K562 (cell line): ENCODE measurements around the gene TENT5A. TPM values are rescaled to one million over a fixed set of nuclear protein-coding genes. Genes with fewer than 3 reads are reported as not detected.

Experiments
- ATAC-seq: fragments of 200-7000 bp; cut with Tn5 transposase; 3 replicates; pipeline ENCODE4 v1.9.1; 2020; ENCODE audit warnings: moderate library complexity
- BruUV-seq: library from RNA; stranded (reverse); fragments of 400-500 nt; replicated peaks from 2 replicates; lab custom pipeline; 2021; lab: Mats Ljungman, UMichigan
- CTCF ChIA-PET: fragments of 300-600 bp; formaldehyde crosslinking; extraction: SDS; loops from one replicate; lab custom pipeline; 2021; ENCODE audit warnings: low intra/inter-chr PET ratio; lab: Yijun Ruan, JAX
- POLR2A ChIA-PET: fragments of 300-600, 350-650 bp; sonication (Branson Sonifier 250); formaldehyde crosslinking; extraction: SDS; loops from one replicate; lab custom pipeline; 2021; ENCODE audit warnings: antibody characterized with exemption, inconsistent platforms; lab: Yijun Ruan, JAX
- DNase-seq, 4 experiments: peaks; one replicate each; pipeline versions ENCODE4 v3.0.0 to v3.0.0-alpha.2; 2011 to 2018; ENCODE audit warnings: low spot score in 3 of 4, mixed read lengths in 3 of 4; ENCODE audit errors: extremely low read depth in 1 of 4
- FAIRE-seq: peaks from 2 replicates; lab custom pipeline; 2011; peaks lifted over from hg19 to GRCh38; lab: Jason Lieb, UNC
- H2AFZ ChIP-seq: 2 replicates; pipeline ENCODE4 v1.6.0; 2011; ENCODE audit warnings: low read depth, low read length, control low read depth, inconsistent platforms
- H3K27ac ChIP-seq: fragments of 200-600 bp; 3 replicates; pipeline ENCODE4 v1.8.0; 2011; ENCODE audit warnings: low read depth, mild to moderate bottlenecking, control low read depth, inconsistent platforms, low read length, moderate library complexity, mixed read lengths; ENCODE audit errors: extremely low read depth
- H3K27me3 ChIP-seq, 2 experiments: fragments of 300-600 bp in 1 of 2; 2 replicates in 1 of 2; 3 replicates in 1 of 2; pipeline versions ENCODE4 v1.6.0 to v1.8.0; 2011; ENCODE audit warnings: inconsistent platforms in 2 of 2, low read length in 2 of 2, mild to moderate bottlenecking in 1 of 2, mixed read lengths in 1 of 2, moderate library complexity in 1 of 2; ENCODE audit not compliant: control insufficient read depth in 2 of 2, insufficient read depth in 2 of 2
- H3K36me3 ChIP-seq: fragments of 300-600 bp; 3 replicates; pipeline ENCODE4 v1.8.0; 2011; ENCODE audit warnings: mild to moderate bottlenecking, low read length, inconsistent platforms; ENCODE audit not compliant: control insufficient read depth, insufficient read depth
- H3K4me1 ChIP-seq, 2 experiments: fragments of 200-600 bp in 1 of 2; replicated peaks in 1 of 2; 2 replicates in 1 of 2; 3 replicates in 1 of 2; pipeline versions ENCODE4 v1.5.1 to v1.8.0; 2011; ENCODE audit warnings: inconsistent platforms in 2 of 2, low read length in 2 of 2, mild to moderate bottlenecking in 1 of 2, mixed read lengths in 1 of 2, moderate library complexity in 1 of 2; ENCODE audit not compliant: control insufficient read depth in 2 of 2, insufficient read depth in 2 of 2
- H3K4me2 ChIP-seq: 2 replicates; pipeline ENCODE4 v1.6.1; 2011; ENCODE audit warnings: low read length, control low read depth, inconsistent platforms, mixed read lengths; ENCODE audit not compliant: insufficient read depth
- H3K4me3 ChIP-seq: fragments of 200-600 bp; sonication (generic), shearing (Covaris generic); 2 replicates; pipeline ENCODE4 v1.5.1; 2016; ENCODE audit warnings: control low read depth, inconsistent platforms
- H3K79me2 ChIP-seq: fragments of 200-600 bp; 3 replicates; pipeline ENCODE4 v1.8.0; 2011; ENCODE audit warnings: low read length, inconsistent platforms; ENCODE audit not compliant: control insufficient read depth, insufficient read depth
- H3K9ac ChIP-seq, 2 experiments: 2 replicates each; pipeline versions ENCODE4 v1.6.0 to v1.6.1; 2011; ENCODE audit warnings: low read depth in 2 of 2, low read length in 2 of 2, control low read depth in 1 of 2, inconsistent platforms in 1 of 2, mild to moderate bottlenecking in 1 of 2, mixed read lengths in 1 of 2; ENCODE audit not compliant: insufficient read depth in 1 of 2
- H3K9me1 ChIP-seq: one replicate; pipeline ENCODE4 v1.6.0; 2011; ENCODE audit warnings: inconsistent platforms, mild to moderate bottlenecking, low read length, moderate library complexity; ENCODE audit not compliant: control insufficient read depth, insufficient read depth
- H3K9me3 ChIP-seq: replicated peaks from 2 replicates; pipeline ENCODE4 v1.5.1; 2011; ENCODE audit warnings: low read depth, low read length, inconsistent platforms; ENCODE audit not compliant: control insufficient read depth, insufficient read depth
- H4K20me1 ChIP-seq: replicated peaks from 2 replicates; pipeline ENCODE4 v1.6.1; 2011; ENCODE audit warnings: low read length, inconsistent platforms, mixed read lengths; ENCODE audit not compliant: control insufficient read depth, insufficient read depth
- ADNP ChIP-seq: fragments of 200-800 bp; sonication (Bioruptor generic); IDR thresholded peaks from 2 replicates; pipeline ENCODE4 v1.6.1; 2016; ENCODE audit warnings: missing genetic modification characterization, missing compliant biosample characterization
- ARNT ChIP-seq, 2 experiments: fragments of 450-650 bp; IDR thresholded peaks; 2 replicates each; pipeline ENCODE4 v1.6.1; 2016; ENCODE audit warnings: mild to moderate bottlenecking in 1 of 2
- DDX20 ChIP-seq: fragments of 450-650 bp; IDR thresholded peaks from 2 replicates; pipeline ENCODE4 v1.6.1; 2016; ENCODE audit warnings: missing genetic modification characterization, low read depth, mild to moderate bottlenecking, missing compliant biosample characterization, moderate library complexity
- FOS ChIP-seq: IDR thresholded peaks from 3 replicates; pipeline ENCODE4 v1.6.1; 2011; ENCODE audit not compliant: insufficient read length; ENCODE audit errors: extremely low read depth
- MEF2A ChIP-seq: IDR thresholded peaks from 2 replicates; pipeline ENCODE4 v1.6.1; 2011; ENCODE audit warnings: low read depth, mild to moderate bottlenecking, low read length, moderate library complexity; ENCODE audit not compliant: control insufficient read depth
- RBM34 ChIP-seq: fragments of 200-400 bp; formaldehyde crosslinking; IDR thresholded peaks from 2 replicates; pipeline ENCODE4 v1.6.1; 2018; ENCODE audit warnings: low read length, borderline replicate concordance; ENCODE audit not compliant: insufficient read depth
- SMAD2 ChIP-seq: fragments of 150-350 bp; IDR thresholded peaks from 2 replicates; pipeline ENCODE4 v1.6.1; 2014; ENCODE audit warnings: low read depth, mild to moderate bottlenecking, low read length
- ZFP36 ChIP-seq: fragments of 150-350 bp; IDR thresholded peaks from 2 replicates; pipeline ENCODE4 v1.6.1; 2018; ENCODE audit warnings: low read length, low read depth; ENCODE audit not compliant: partially characterized antibody
- ZNF217 ChIP-seq: sonication (generic); formaldehyde crosslinking; IDR thresholded peaks from 2 replicates; pipeline ENCODE4 v1.8.0; 2022; ENCODE audit warnings: mild to moderate bottlenecking, missing genetic modification reagents
- ZNF239 ChIP-seq: fragments of 250-450 bp; sonication (Bioruptor Pico); IDR thresholded peaks from 2 replicates; pipeline ENCODE4 v1.4.0; 2020; ENCODE audit warnings: mild to moderate bottlenecking
- WGBS: fragments of 100-300 bp; shearing (Covaris generic); methylation state at CpG from one replicate; pipeline ENCODE4 v1.1.6; 2016; ENCODE audit warnings: low coverage, mixed read lengths; ENCODE audit not compliant: insufficient coverage; ENCODE audit errors: missing lambda C conversion rate; 5-methylcytosine and 5-hydroxymethylcytosine counted together
- in situ Hi-C: fragments of 300-500 bp; cut with MboI; formaldehyde crosslinking; loops from 4 replicates; pipeline ENCODE4 v1.15.0; 2018; ENCODE audit warnings: inconsistent platforms, mixed read lengths
- intact Hi-C: fragments of 100-400 bp; cut with micrococcal nuclease; formaldehyde crosslinking; loops from 2 replicates; pipeline ENCODE4 v1.14.2; 2022
- polyA plus RNA-seq, 8 experiments: library from polyadenylated mRNA; depleted of rRNA in 4 of 8; stranded (reverse) in 5 of 8; unstranded in 3 of 8; fragments of >200 nt; fragmentation: Nextera tagmentation in 2 of 8; fragmentation: Illumina TruSeq in 1 of 8; extraction: Ambion mirVana in 2 of 8; extraction: Trizol in 1 of 8; gene quantifications; 2 replicates each; pipeline versions ENCODE4 v1.2.1 to v1.2.3, GENCODE V29; 2011 to 2014; ENCODE audit warnings: inconsistent platforms in 1 of 8, missing spikeins in 1 of 8
- total RNA-seq, 7 experiments: library from RNA; depleted of rRNA in 6 of 7; stranded (reverse); fragments of >200 nt in 6 of 7; fragmentation: Illumina TruSeq in 2 of 7; extraction: Trizol in 2 of 7; gene quantifications; 2 replicates each; pipeline versions ENCODE4 v1.2.1 to v1.2.3, GENCODE V29; 2011 to 2021; ENCODE audit warnings: low replicate concordance in 1 of 7
- TF ChIP-seq, protein P1 (sequence below), 2 experiments: fragments of 450-650 bp; conservative IDR thresholded peaks; 2 replicates each; pipeline ENCODE4 v1.6.1; 2017; ENCODE audit warnings: mild to moderate bottlenecking in 2 of 2, moderate library complexity in 2 of 2

The TENT5A gene
- total and polyA plus RNA-seq, 9 of the 15 experiments (the other 6 are each of a cell fraction or from before 2014, with no cell fraction given): 0.77 to 2.3 (median 1.3) TPM

DNA sequence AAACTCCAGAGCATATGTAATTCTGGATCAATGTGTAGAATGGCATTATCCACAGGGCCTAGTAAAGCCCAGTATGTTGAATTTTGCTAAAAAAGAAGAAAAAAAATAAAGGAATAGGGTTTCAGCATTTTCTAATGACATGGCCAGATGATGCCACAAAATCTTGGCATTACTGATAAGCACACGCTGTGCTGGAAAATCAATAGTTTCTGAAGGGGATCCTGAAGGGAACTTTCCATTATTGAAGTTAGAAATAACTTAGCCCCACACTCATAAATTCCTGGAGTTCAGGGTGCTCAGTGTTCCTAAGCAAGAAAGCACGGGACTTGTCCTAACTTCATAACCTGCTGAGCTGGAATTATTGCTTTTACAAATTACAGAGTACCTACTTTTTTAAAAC, 10.8 kb downstream of the TENT5A start:
- no peaks in the 10 kb centered on the region for H3K36me3 ChIP-seq
- BruUV-seq: no TSS peak
- no peaks in the 10 kb centered on the region for H3K9me1 ChIP-seq
- no peak overlapping the region for H3K27ac ChIP-seq
- DNase-seq: no peak
- ChIA-PET CTCF (no interaction called here), POLR2A (no interaction called here)
- TF ChIP-seq FOS: no peak
- no peak for TF ChIP-seq ADNP (tag)
- no peak for TF ChIP-seq SMAD2
- no peak for TF ChIP-seq ZNF217 (CRISPR knock-in tag)
- TF ChIP-seq RBM34: no peak
- TF ChIP-seq ZFP36: no peak
- no peak for TF ChIP-seq MEF2A
- TF ChIP-seq ARNT (IDR thresholded peaks at IDR 0.05): no peak
- TF ChIP-seq DDX20 (tag): no peak
- TF ChIP-seq ZNF239 (CRISPR knock-in tag): no peak
- TF ChIP-seq, protein P1, sequence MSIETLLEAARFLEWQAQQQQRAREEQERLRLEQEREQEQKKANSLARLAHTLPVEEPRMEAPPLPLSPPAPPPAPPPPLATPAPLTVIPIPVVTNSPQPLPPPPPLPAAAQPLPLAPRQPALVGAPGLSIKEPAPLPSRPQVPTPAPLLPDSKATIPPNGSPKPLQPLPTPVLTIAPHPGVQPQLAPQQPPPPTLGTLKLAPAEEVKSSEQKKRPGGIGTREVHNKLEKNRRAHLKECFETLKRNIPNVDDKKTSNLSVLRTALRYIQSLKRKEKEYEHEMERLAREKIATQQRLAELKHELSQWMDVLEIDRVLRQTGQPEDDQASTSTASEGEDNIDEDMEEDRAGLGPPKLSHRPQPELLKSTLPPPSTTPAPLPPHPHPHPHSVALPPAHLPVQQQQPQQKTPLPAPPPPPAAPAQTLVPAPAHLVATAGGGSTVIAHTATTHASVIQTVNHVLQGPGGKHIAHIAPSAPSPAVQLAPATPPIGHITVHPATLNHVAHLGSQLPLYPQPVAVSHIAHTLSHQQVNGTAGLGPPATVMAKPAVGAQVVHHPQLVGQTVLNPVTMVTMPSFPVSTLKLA (conservative IDR thresholded peaks at IDR 0.05): no peak
- no peak overlapping the region for H3K9ac ChIP-seq
- no peaks in the 10 kb centered on the region for H3K9me3 ChIP-seq
- no peak overlapping the region for H3K4me2 ChIP-seq
- intact Hi-C loops: no loop called here
- FAIRE-seq: no peak
- 11% methylated on average over 2 of the region's 2 CpGs for WGBS
- in situ Hi-C loops: no loop called here
- no peak overlapping the region for H2AFZ ChIP-seq
- H3K27me3 ChIP-seq: no peaks in the 10 kb centered on the region
- H4K20me1 ChIP-seq: no peaks in the 10 kb centered on the region
- H3K4me1 ChIP-seq: no peaks in the 10 kb centered on the region
- no peak overlapping the region for H3K4me3 ChIP-seq
- ATAC-seq: no peak
- no peaks in the 10 kb centered on the region for H3K79me2 ChIP-seq
